Esophagus (tissue), 2 donors: ENCODE data around the gene DOCK10. TPM values are rescaled to one million over a fixed set of nuclear protein-coding genes. Genes with fewer than 3 reads are reported as not detected.

Experiments
- H3K27ac ChIP-seq, 2 donors: one replicate each; pipeline ENCODE4 v1.5.1; 2013; ENCODE audit warnings: low read depth in 2 of 2, mild to moderate bottlenecking in 2 of 2, inconsistent platforms in 1 of 2, low read length in 1 of 2, moderate library complexity in 1 of 2
- H3K27me3 ChIP-seq, 2 donors: one replicate each; pipeline ENCODE4 v1.6.1; 2013; ENCODE audit warnings: low read length in 2 of 2, control low read depth in 1 of 2, mild to moderate bottlenecking in 1 of 2; ENCODE audit not compliant: insufficient read depth in 2 of 2, control insufficient read depth in 1 of 2
- H3K36me3 ChIP-seq, 2 donors: one replicate each; pipeline ENCODE4 v1.6.1; 2013; ENCODE audit warnings: low read length in 1 of 2; ENCODE audit not compliant: control insufficient read depth in 2 of 2, insufficient read depth in 2 of 2
- H3K4me1 ChIP-seq, 2 donors: one replicate each; pipeline ENCODE4 v1.6.1; 2013; ENCODE audit warnings: low read length in 1 of 2; ENCODE audit not compliant: control insufficient read depth in 2 of 2, insufficient read depth in 2 of 2
- H3K4me3 ChIP-seq, 2 donors: one replicate each; pipeline ENCODE4 v1.5.1; 2013; ENCODE audit warnings: low read length in 2 of 2, mild to moderate bottlenecking in 2 of 2, low read depth in 1 of 2, moderate library complexity in 1 of 2
- H3K9me3 ChIP-seq, 2 donors: one replicate each; pipeline ENCODE4 v1.6.1; 2013; ENCODE audit warnings: mild to moderate bottlenecking in 2 of 2, low read depth in 1 of 2, low read length in 1 of 2, moderate library complexity in 1 of 2; ENCODE audit not compliant: control insufficient read depth in 2 of 2, insufficient read depth in 1 of 2
- WGBS, 2 donors: extraction: QIAGEN DNeasy Blood & Tissue Kit; methylation state at CpG; one replicate each; pipeline ENCODE4 v1.1.7; 2013; 5-methylcytosine and 5-hydroxymethylcytosine counted together
- polyA plus RNA-seq, 2 donors: library from polyadenylated mRNA; stranded (reverse); fragments of 200-250 nt; gene quantifications; one replicate each; pipeline ENCODE4 v1.2.3, GENCODE V29; 2013
- donor health status: healthy with polysubstance abuse.
- donor health status: Bipolar disorder and iron deficiency.

Gene DOCK10
- polyA plus RNA-seq, 2 donors = 1.7 to 2.5 TPM

DNA sequence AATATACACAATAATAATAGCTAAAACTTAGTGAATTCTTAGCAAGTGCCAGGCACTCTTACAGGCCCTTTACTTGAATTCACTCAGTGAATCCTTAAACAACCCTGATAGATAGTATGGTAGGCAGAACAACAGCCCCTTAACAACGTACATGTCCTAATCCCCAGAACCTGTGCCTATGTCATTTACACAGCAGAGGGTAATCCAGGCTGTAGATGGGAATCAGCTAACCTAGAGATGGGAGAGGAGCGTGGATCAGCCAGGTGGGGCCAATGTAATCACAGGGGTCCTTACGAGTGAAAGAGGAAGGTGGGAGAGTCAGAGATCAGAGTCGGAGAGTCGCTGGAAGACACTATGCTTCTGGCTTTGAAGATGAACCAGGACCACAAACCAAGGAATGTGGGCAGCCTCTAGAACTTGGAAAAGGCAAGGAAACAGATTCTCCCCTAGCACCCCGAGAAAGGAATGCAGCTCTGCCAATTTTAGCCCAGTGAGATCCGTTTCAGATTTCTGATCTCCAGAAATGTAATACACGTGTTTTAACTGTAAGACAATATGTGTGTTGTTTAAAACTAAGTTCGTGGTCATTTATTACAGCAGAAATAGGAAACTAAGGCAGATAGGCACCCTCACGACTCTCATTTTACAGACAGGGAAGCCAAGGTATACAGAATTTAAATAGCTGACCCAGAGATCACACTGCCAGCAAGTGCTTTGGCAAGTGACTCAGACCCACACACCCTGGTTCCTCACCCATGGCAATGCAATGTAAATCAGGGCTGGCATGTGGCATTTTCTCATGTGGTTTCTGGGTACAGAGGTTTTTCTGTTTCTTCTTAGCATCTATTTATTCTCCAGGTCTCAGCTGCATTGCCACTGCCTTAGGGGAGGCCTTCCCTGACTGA is 68.9 kb downstream of the DOCK10 start:
- H3K27ac ChIP-seq = peak overlapping the region; percentile 82 to 87
- H3K36me3 ChIP-seq = no peaks in the 10 kb centered on the region
- H3K27me3 ChIP-seq = no peaks in the 10 kb centered on the region
- peaks cover 0 to 3% of the 10 kb centered on the region in 2 donors for H3K4me1 ChIP-seq
- H3K4me3 ChIP-seq = no peak overlapping the region
- WGBS, 2 donors = 63 to 68% methylated on average over 10 of the region's 10 CpGs
- H3K9me3 ChIP-seq = no peaks in the 10 kb centered on the region

DNA sequence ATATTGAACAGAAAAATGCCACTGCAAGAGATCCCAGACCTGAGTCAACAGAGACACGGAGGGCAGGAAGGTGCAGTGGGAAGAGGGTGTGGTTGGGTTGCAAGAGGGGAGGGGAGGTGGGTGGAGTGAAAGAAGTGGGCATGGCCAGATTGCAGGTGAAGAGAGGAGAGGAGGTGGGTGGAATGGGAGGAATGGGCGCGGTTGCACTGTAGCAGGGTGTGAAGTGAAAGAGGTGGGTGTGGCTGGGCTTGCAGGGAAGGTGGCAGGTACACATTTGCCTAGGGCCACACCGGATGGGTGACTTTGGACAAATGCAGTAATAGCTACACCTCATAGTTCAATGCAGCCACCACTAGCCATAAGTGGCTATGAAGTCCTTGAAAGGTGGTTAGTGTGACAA is 71.1 kb downstream of the DOCK10 start:
- WGBS, 2 donors = 48 to 65% methylated on average over 4 of the region's 4 CpGs
- Histone ChIP-seq H3K27me3 (no peaks in the 10 kb centered on the region), H3K4me1 (peaks cover 0 to 3% of the 10 kb centered on the region in 2 donors), H3K4me3 (no peak overlapping the region), H3K27ac (peak overlapping the region in 1 of 2 donors; percentile 38), H3K9me3 (no peaks in the 10 kb centered on the region), H3K36me3 (no peaks in the 10 kb centered on the region)

DNA sequence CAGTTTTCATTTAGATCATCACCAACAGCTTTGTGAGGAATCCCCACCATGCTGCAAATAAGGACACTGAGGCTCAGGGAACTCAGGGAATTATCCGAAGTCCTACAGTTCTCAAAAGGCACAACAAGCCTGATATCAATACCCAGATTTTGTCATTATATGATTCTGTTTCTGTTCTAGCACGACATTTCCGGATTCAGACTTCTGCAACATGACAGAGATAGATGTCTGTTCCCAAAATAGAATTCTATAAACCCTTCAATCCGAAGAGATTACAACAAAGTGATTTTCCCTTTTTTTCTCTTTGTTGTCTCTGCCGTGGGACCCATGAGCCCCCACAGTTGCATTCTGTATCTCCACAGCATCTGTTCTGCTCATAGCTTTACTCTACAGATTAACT is 72.0 kb downstream of the DOCK10 start:
- H3K4me1 ChIP-seq = peaks cover 0 to 3% of the 10 kb centered on the region in 2 donors
- 56 to 58% methylated on average over 5 of the region's 5 CpGs for WGBS, 2 donors
- no peak overlapping the region for H3K27ac ChIP-seq
- H3K36me3 ChIP-seq = no peaks in the 10 kb centered on the region
- no peak overlapping the region for H3K4me3 ChIP-seq
- no peaks in the 10 kb centered on the region for H3K27me3 ChIP-seq
- H3K9me3 ChIP-seq = no peaks in the 10 kb centered on the region

DNA sequence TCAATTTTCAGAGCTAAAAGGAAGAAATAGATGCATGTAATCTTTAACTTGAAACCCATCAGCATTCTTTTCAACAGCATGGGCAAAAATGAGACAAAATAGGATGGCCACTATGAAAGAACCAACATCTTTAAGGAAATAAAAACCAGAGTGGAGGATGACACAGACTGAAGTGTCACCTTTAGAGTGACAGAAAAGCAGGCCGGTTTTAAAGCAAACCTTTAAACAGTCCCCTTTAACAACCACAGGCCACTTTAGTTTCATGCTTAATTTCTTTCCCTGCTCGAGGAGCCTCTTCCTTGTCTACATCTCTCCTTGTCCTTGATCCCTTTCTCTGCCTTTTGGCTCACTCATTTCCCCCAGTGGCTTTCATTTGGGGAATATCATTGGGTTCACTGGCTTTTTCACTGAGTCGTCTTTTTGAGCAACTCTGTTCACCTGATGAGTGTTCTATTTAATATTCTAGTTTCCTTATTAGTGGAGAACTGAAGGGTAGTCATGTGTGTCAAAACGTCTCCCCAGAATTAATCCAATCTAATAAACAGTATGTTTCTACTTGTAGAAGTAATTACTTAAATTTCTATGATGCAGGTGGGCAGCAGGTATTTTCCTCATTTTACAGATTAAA is 72.5 kb downstream of the DOCK10 start:
- H3K4me1 ChIP-seq = peaks cover 0 to 3% of the 10 kb centered on the region in 2 donors
- no peaks in the 10 kb centered on the region for H3K36me3 ChIP-seq
- H3K4me3 ChIP-seq = no peak overlapping the region
- no peaks in the 10 kb centered on the region for H3K27me3 ChIP-seq
- no peaks in the 10 kb centered on the region for H3K9me3 ChIP-seq
- WGBS, 2 donors = 65 to 74% methylated on average over 4 of the region's 4 CpGs
- H3K27ac ChIP-seq = no peak overlapping the region

DNA sequence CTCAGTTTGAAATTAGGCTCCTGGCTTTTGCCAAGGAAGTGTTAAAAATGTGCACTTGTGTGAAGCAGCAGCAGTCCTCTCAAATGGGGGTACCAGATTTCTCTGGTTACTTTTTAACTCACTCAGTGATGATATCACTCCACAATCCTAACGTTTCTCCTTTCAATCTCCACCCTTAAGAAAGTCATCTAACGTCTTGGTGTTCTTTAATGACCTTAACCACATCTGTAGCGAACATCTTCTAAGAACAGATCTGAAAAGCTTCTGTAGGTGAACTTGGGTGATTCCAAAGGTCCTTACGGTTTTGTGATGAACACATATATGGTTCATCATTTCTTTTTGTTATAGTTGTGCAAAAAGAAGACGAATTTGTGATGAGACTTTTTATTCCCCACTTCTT is 73.2 kb downstream of the DOCK10 start:
- no peaks in the 10 kb centered on the region for H3K36me3 ChIP-seq
- no peaks in the 10 kb centered on the region for H3K9me3 ChIP-seq
- no peak overlapping the region for H3K4me3 ChIP-seq
- 71 to 83% methylated on average over 5 of the region's 5 CpGs for WGBS, 2 donors
- peaks cover 0 to 3% of the 10 kb centered on the region in 2 donors for H3K4me1 ChIP-seq
- H3K27me3 ChIP-seq = no peaks in the 10 kb centered on the region
- H3K27ac ChIP-seq = no peak overlapping the region

DNA sequence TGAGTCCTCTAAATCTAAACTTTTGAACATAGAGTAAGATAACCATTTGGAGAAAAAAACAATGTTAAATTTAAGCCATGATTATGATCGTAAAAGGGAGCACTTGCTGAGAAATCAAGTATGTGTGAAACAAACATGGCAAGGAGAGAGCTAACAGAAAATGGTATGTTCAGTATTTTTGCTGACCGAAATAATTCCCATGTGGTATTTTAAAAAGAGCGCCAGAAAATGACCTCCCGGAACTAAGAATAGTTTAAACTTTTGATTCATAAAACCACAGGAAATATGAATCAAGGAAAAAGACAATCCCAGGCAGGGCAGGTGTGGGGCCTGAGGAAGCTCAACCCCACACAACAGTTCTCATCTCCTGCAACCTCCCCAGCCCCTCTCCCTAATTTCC is 74.2 kb downstream of the DOCK10 start:
- no peaks in the 10 kb centered on the region for H3K27me3 ChIP-seq
- 65 to 67% methylated on average over 4 of the region's 4 CpGs for WGBS, 2 donors
- H3K4me3 ChIP-seq = no peak overlapping the region
- no peaks in the 10 kb centered on the region for H3K36me3 ChIP-seq
- no peaks in the 10 kb centered on the region for H3K4me1 ChIP-seq
- H3K27ac ChIP-seq = no peak overlapping the region
- no peaks in the 10 kb centered on the region for H3K9me3 ChIP-seq

DNA sequence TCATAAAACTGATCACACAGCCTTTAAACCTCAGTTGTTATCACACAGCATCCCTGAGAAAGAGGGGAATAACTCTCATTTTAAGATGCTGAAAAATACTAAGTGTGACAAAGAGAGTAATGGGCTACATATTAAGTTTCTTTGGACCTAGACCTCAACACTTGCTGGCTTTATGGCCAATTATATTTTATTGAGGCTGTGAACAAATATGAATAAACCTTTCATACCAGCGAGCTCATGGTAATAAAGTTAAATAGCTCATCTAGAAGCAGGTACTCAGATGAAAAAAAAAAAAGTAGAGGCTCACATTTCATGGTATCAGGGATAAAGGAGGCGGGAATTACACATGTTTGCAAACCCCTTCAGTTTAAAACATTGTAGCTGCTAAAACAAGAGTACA is 75.7 kb downstream of the DOCK10 start:
- Histone ChIP-seq H3K36me3 (no peaks in the 10 kb centered on the region), H3K9me3 (no peaks in the 10 kb centered on the region), H3K27ac (no peak overlapping the region), H3K4me1 (no peaks in the 10 kb centered on the region), H3K4me3 (no peak overlapping the region), H3K27me3 (no peaks in the 10 kb centered on the region)
- 88 to 96% methylated on average over 2 of the region's 2 CpGs for WGBS, 2 donors

DNA sequence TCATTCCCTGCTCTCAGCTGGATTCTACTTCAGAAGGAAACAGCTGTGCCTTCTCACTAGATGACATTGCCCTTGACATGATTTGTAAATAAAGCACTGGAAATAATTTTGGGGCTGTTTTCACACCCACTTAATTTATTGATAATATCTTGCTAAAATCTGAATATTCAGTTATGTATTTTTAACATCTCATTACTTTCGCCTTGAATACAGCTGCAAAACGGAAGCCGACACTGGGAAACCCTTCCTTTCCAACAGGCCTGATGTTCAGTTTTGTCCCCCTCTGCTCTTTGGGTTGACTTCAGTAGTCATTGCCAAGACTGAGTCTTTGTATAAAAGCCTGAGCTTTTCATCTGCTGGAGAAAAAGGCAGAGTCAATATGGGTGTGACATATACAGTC is 82.7 kb downstream of the DOCK10 start:
- no peak overlapping the region for H3K27ac ChIP-seq
- WGBS, 2 donors = 79 to 90% methylated on average over 3 of the region's 3 CpGs
- H3K27me3 ChIP-seq = no peaks in the 10 kb centered on the region
- no peaks in the 10 kb centered on the region for H3K4me1 ChIP-seq
- no peak overlapping the region for H3K4me3 ChIP-seq
- H3K9me3 ChIP-seq = no peaks in the 10 kb centered on the region
- no peaks in the 10 kb centered on the region for H3K36me3 ChIP-seq

DNA sequence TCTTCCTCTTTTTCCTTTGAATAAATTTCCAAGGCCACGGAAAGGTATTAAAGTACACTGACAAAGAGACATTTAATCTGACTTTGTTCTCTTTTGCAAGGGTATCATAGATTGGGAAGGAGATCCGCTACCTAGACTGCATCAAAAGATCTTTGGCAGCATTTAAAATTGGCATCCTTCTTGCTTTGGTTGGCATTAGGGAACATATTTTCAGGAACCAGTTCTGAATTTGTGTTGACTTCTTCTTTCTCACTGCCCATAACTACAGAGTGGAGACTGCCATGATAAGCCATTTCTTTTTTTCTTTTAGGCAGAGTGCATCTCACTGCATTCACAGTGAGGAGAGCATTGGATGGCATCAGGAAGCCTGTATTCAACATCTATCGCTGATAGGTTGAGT is 83.4 kb downstream of the DOCK10 start:
- no peaks in the 10 kb centered on the region for H3K4me1 ChIP-seq
- no peaks in the 10 kb centered on the region for H3K9me3 ChIP-seq
- H3K36me3 ChIP-seq = no peaks in the 10 kb centered on the region
- no peak overlapping the region for H3K4me3 ChIP-seq
- 69 to 73% methylated on average over 3 of the region's 3 CpGs for WGBS, 2 donors
- no peak overlapping the region for H3K27ac ChIP-seq
- H3K27me3 ChIP-seq = no peaks in the 10 kb centered on the region
